ENCODE measurements around the gene LRRC47. TPM values are rescaled to one million over a fixed set of nuclear protein-coding genes. Genes with fewer than 3 reads are reported as not detected.

LRRC47 gene
- total RNA-seq, 4 donors from 2014 or later: 19.0 to 44.7 (median 37.4) TPM

- no peak for TF ChIP-seq POLR2A (IDR thresholded peaks at IDR 0.05)
- TF ChIP-seq, protein P1, sequence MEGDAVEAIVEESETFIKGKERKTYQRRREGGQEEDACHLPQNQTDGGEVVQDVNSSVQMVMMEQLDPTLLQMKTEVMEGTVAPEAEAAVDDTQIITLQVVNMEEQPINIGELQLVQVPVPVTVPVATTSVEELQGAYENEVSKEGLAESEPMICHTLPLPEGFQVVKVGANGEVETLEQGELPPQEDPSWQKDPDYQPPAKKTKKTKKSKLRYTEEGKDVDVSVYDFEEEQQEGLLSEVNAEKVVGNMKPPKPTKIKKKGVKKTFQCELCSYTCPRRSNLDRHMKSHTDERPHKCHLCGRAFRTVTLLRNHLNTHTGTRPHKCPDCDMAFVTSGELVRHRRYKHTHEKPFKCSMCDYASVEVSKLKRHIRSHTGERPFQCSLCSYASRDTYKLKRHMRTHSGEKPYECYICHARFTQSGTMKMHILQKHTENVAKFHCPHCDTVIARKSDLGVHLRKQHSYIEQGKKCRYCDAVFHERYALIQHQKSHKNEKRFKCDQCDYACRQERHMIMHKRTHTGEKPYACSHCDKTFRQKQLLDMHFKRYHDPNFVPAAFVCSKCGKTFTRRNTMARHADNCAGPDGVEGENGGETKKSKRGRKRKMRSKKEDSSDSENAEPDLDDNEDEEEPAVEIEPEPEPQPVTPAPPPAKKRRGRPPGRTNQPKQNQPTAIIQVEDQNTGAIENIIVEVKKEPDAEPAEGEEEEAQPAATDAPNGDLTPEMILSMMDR (IDR thresholded peaks at IDR 0.05): no peak
- H3K4me3 ChIP-seq: no peak overlapping the region
- H3K9me3 ChIP-seq: no peaks in the 10 kb centered on the region
- H3K4me1 ChIP-seq: peaks cover 0 to 6% of the 10 kb centered on the region in 2 donors
- no peaks in the 10 kb centered on the region for H3K27me3 ChIP-seq
- no peak for DNase-seq
- H3K27ac ChIP-seq: no peak overlapping the region
- intact Hi-C loops (cut with DNase I; ENCODE audit: low total_unique reads): no loop called here
- no peaks in the 10 kb centered on the region for H3K36me3 ChIP-seq
These were observed 18.4 kb downstream of the LRRC47 start for GRCh38 chr1:3777647-3778589.

DNA sequence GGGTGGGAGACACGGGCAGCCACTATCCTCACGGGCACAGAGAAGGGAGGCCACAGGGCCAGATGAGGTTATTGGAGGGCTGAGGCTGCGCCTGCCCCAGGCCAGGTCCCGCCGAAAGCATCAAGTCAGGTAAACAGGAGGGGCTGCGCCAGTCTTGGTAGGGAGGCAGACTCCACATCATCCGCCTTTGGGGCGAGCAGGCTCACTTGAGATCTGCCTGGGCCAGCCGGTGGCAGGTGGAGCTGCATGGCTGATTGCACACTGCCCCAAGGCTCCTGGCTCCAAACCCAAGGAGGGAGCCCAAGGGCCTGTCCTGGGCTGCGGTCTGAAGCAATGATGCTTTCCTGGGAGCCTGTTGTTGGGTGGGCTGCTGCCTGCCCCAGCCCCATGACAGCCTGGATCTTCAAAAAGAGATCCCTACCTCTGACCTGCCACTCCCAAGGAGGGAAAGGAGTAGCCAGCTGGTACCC is 19.2 kb downstream of the LRRC47 start:
- Histone ChIP-seq H3K4me1 (peaks cover 0 to 6% of the 10 kb centered on the region in 2 donors), H3K27ac (no peak overlapping the region), H3K27me3 (no peaks in the 10 kb centered on the region), H3K4me3 (no peak overlapping the region), H3K9me3 (no peaks in the 10 kb centered on the region), H3K36me3 (no peaks in the 10 kb centered on the region)
- intact Hi-C loops (cut with DNase I; ENCODE audit: low total_unique reads): no loop called here
- TF ChIP-seq, protein P1 (IDR thresholded peaks at IDR 0.05): no peak
- no peak for TF ChIP-seq POLR2A (IDR thresholded peaks at IDR 0.05)
- DNase-seq: no peak

- peaks cover 0 to 10% of the 10 kb centered on the region in 2 donors for H3K4me1 ChIP-seq
- intact Hi-C loops (cut with DNase I; ENCODE audit: low total_unique reads): no loop called here
- H3K27ac ChIP-seq: no peak overlapping the region
- H3K9me3 ChIP-seq: no peaks in the 10 kb centered on the region
- no peaks in the 10 kb centered on the region for H3K36me3 ChIP-seq
- DNase-seq: no peak
- no peak overlapping the region for H3K4me3 ChIP-seq
- TF ChIP-seq POLR2A (IDR thresholded peaks at IDR 0.05): no peak
- TF ChIP-seq, protein P1 (IDR thresholded peaks at IDR 0.05): no peak
- H3K27me3 ChIP-seq: no peaks in the 10 kb centered on the region
These were observed 19.9 kb downstream of the LRRC47 start for GRCh38 chr1:3776231-3776961.

- TF ChIP-seq, protein P1 (IDR thresholded peaks at IDR 0.05): no peak
- TF ChIP-seq POLR2A (IDR thresholded peaks at IDR 0.05): no peak
- peak overlapping the region in 1 of 2 donors; percentile 25 for H3K27ac ChIP-seq
- H3K36me3 ChIP-seq: no peaks in the 10 kb centered on the region
- DNase-seq: peak; percentile 36 to 49
- peaks cover 0 to 10% of the 10 kb centered on the region in 2 donors for H3K4me1 ChIP-seq
- no peak overlapping the region for H3K4me3 ChIP-seq
- intact Hi-C loops (cut with DNase I; ENCODE audit: low total_unique reads): no loop called here
- H3K27me3 ChIP-seq: no peaks in the 10 kb centered on the region
- no peaks in the 10 kb centered on the region for H3K9me3 ChIP-seq
These were observed 20.6 kb downstream of the LRRC47 start for GRCh38 chr1:3775490-3776230.

All from uterus (tissue), 4 donors.